HG03565 (cell line): Measurements from ENCODE around the gene CCDC88C.

Experiments used
- ATAC-seq: cut with Tn5 transposase; IDR thresholded peaks from one replicate; pipeline ENCODE4 v1.9.1; 2021; ENCODE audit warnings: mild to moderate bottlenecking, moderate library complexity; ENCODE audit not compliant: unreplicated experiment

The CCDC88C gene

DNA sequence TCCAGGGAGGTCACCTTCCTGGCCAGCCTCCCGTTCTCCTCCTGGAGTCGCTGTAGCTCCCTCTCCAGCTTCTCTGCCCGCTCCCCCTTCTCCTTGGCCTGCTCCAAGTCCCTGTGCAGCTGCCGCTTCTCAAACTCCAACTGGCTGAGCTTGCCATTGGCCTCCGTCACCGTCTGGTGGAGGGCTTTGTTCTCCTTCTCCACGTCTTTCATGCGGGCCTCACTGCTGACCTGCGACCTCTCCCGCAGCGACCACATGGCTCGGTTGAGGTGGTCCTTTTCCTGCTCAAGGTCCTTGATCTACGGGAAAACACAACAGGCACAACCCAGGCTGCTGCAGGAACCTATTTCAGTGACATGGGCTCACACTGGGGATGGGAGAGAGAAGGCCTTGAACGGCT, 103.8 kb downstream of the CCDC88C start:
- ATAC-seq = no peak

DNA sequence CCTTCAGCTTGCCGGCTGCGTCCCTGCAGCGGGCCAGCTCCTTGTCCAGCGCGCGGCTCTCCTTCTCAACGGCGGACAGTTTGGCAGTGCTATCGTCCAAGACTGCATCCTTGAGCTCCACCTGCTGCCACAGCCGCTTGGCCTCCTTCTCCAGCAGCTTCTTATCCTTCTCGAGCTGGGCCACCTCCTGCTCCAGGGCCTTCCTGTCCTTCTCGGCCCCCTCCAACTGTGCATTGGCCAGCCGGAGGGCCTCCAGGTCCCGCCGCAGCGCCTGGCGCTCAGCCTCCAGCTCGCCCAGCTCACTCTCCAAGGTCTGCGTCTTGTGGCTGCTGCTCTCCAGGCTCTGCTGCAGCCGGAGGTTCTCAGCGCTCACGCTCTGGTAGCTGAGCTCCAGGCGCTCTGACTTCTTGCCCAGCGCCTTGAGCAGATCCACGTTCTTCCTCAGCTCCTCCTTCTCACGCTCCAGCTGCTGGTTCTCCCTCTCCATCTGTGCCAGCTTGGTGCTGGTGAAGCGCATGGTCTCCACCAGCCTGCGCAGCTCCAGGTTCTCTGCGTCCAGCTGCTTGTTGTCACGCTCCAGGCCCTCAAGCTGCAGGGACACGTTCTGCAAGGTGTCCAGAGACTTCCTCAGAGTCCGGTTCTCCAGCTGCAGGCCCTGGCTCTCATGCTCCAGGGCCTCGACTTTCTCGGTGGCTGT, 104.3 kb downstream of the CCDC88C start:
- no peak for ATAC-seq

GRCh38 chr14:91311284-91311662, 106.3 kb downstream of the CCDC88C start:
- ATAC-seq = no peak

- no peak for ATAC-seq
These were observed 106.9 kb downstream of the CCDC88C start for GRCh38 chr14:91310606-91311283.

DNA sequence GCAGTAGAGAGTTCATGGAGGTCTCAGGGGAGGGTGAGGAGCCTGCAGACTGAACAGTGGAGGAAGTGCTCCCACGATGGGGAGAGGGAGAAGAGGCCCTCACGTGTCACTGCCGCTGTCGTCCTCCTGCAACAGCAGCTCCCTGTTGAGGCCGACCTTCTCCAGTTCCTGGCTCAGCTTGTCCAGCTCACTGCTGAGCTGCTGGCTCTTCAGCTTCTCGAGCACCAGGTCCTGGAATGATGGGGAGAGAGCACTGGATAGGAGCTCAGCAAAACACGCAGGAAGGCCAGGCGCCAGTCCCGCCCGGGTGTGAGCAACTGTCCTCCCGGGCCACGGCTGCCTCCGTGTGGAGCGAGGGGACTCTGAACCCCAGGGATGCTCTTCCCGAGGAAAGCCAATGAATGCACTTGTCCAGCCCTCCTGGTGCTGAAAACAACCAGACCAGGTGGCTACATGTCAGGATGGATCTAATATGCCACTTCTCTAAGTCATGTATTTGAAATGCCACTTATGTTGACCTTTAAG, 107.8 kb downstream of the CCDC88C start:
- ATAC-seq = no peak

- no peak for ATAC-seq
These were observed 109.3 kb downstream of the CCDC88C start for GRCh38 chr14:91308337-91308736.

DNA sequence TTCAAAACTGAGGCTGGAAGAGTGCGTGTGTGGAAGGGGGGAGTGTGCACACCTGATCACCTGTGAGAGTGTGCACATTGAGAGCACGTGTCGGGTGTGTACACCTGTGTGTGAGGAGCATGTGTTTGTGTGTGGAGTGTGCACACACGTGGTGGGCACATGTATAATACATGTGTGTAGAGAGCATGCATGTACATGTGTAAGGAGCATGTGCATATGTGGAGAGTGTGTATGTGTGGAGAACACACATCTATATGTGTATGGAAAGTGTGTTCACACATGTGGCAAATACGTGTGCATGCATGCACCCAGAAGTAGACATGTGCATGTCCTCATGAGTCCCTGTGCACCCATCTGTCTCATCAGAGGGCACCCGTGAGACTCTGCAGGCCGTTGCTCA, 110.0 kb downstream of the CCDC88C start:
- ATAC-seq = no peak

DNA sequence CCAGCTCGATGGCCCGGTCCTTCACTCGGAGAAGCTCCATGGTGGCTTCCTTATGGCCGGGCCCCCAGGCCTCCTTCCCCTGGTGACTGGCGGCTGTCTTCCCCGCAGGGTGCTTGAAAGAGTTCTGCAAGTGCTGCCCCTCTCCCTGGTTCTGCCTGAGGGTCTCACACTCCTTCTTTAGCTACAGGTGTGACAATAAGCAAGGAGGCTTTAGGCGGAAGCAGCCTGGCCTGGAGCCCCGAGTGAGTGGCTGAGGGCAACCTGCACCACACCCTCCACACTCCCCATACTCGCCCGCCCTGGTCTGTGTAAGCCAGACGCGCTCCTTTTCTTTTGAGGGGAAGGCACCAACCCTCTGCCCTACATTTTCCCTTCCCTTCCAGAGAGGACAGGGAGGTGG, 110.6 kb downstream of the CCDC88C start:
- ATAC-seq = no peak

- ATAC-seq = no peak
These were observed 111.1 kb downstream of the CCDC88C start for GRCh38 chr14:91306547-91306946.

DNA sequence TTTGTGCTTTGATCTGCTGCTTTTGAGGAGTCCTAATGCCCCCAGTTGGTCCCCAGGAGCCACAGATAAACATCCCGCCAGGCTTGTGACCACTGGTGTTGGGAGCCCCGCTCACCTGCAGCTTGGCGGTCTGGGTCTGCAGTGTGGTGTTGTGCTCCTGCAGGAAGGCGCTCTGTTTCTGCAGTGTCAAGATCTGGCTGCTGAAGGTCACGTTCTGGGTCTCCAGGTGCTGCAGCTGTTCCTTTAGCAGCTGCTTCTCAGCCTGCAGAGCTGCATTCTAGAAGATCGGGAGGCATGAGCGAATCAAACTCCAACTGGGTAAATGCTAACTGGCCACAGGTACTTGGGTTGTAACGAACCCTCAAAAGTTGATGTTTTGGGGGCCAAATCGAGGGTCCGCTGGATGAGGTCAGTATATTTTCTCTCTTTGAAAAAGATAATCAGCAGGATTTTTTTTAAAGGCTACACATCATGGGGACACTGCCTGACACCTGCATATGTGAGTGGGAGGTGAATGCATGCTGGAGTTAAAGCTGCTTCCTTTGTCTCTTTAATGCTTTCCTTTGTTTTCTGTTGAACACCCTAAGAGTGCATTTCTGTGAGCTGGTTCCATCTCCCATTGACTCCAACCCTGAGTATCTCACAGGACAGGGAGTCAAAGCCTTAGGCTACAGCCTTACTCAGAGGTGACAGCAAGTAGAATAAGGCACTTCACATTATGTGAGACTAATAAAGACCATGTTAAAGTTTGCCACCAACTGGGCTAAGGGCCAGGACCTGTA, 111.8 kb downstream of the CCDC88C start:
- no peak for ATAC-seq

- ATAC-seq = no peak
These were observed 113.7 kb downstream of the CCDC88C start for GRCh38 chr14:91303924-91304229.

- no peak for ATAC-seq
These were observed 114.3 kb downstream of the CCDC88C start for GRCh38 chr14:91303091-91303923.

GRCh38 chr14:91302391-91302790, 115.2 kb downstream of the CCDC88C start:
- no peak for ATAC-seq

DNA sequence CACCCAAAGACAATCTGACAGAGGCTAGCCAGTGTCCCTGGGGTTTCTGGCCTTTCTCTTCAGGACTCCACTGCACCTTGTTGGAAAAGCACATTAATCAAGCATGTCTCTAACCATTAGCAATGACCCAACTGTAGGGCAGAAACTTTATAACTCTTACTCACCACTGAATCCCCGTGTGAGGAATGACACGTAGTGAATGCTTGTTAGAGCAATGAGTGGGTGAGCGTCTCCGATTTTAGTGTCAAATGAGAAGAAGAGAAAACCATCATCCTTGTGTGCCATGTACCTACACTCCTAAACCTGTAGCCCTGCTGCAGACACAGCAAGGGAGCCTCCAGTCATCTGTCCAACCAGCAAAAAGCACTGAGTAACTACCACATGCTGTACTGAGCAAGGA, 116.7 kb downstream of the CCDC88C start:
- no peak for ATAC-seq

DNA sequence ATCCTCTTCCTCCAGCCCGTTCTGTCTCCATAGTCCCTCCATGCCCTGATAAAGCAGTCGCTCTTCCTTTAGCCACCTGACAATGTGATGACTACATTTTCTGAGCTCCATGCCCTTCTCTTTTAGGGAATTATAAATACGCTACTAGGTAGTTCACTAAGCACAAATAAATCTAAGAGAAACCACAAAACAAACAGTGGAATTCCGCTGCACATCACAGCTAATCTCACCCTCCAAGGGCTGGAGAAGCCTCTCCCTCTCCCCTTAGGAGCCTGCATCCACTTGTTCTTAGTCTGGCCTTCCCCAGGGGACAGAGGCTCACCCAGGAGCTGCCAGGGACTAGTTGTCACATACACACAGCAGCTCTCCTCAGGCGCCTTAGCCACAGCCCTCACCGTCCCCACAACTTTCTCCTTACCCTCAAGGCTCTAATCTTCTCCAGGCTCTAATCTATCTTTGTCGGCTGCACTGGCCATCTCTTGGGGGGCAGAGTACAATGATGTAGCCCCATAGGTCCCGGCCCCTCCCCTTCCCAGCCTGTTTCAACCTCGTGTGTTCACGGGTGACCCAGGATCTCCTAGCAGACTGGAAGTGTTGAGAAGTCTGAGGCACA, 117.2 kb downstream of the CCDC88C start:
- no peak for ATAC-seq

DNA sequence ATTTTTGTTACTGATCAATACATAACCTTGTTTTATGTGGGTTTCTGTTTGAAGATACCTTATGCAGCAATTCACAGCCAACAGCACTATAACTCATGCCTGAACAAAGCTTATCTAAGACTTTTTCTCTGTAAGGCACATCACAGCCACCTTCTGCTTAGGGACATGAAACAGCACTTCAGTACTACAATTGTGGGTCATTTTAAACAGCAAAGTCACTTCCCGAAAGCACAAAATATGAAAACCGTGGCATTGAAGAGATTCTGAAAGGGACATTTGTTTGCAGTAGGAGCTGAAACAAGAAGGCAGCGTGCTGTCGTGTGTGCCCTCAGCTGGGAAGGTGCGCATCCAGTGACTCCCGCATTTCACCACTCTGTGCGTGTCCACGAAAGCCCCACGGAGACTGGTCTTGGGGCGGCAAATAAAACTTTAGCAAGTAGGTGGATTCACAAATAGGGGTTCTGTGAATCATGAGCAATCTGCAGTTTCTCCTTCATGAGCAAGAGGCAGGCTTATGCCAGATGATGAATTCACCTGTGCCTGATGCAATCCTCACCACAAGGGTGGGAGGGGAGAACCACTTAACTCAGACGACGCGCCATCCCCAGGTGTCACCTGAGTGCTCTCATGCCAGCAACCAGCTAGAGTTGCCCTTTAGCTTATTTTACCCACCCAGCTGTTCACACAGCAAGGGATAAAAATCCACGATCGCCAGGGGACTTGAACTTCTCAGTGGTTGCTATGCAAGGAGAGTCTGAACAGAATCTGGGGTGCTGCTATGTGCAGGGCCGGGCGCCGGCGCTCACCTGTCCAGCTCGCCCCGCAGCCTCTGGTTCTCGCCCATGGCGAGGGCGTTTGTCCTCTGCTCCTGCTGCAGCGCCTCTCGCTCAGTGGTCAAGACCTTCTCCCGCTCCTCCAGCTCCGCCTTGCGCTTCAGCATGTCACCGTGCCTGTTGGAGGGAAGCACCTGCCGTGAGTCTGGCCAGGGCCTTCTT, 118.2 kb downstream of the CCDC88C start:
- no peak for ATAC-seq

DNA sequence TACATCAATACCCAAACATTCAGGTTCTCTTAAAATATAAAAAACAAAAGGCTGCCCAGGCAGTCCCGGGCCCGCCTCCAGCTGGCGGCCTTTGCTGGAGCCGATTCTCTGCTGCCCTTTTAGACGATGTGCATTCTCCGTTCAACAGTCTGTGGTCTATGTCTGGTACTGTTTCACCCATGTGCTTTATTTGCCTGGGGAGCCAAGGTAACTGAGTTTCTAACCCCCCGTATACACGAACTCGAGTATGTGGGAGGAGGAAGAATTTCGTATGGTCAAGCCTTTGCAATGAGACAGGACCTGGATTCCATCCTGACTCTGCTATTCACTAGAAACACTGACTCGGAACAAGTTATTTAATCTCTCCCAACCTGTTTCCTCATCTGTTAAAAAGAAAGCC, 119.0 kb downstream of the CCDC88C start:
- ATAC-seq = no peak

DNA sequence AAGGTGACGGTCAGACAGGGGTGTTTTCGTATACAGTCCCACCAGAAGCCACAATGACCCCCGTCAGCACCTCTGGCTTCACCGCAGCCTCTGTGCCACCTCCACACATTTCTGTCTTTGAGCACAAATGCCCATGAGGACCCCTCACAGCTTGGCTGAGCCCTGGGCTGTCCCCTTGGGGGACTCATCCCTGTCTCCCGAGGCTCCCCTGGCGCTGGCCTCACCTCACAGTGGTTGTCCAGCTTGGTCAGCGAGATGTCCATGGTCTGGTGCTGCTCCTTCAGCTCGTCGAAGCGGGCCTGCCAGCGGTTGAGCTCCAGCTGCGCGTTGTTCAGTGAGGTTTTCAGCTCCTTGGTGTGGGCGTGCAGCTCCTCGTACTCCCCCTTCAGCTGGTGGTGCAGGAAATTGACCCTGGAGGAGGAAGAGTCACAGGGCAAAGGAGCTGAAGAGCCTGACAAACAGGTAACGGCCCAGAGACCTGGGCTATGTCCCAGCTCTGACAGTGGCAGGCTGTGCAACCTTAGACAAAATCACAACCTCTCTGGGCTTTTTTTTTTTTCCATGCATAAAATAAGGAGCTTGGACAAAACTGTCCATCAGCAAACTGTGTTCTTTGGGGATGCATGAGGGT, 120.4 kb downstream of the CCDC88C start:
- no peak for ATAC-seq
